Measurements from ENCODE around the gene EXTL2.
A peak's percentile ranks its signal among the peaks of the same experiment; 100 is the strongest.

The EXTL2 gene

DNA sequence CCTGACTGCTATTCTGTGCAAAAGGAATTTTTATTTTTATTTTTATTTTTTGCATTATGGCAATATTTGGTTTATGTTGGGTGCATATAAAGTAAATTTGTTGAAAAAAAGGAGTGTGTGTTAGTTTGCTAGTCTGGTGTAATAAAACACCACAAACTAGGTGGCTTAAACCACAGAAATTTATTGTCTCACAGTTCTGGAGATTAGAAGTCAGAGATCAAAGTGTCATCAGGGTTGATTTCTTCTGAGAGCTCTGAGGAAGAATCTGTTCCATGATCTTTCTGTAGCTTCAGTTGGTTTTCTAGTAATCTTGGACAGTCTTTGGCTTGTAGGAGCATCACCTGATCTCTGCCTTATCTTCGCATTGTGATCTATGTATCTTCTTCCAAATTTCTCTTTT lies 7.7 kb upstream of the EXTL2 start:
- TF ChIP-seq ARNTL (CRISPR knock-in tag; IDR thresholded peaks at IDR 0.05; ENCODE audit: borderline replicate concordance, low read depth): no peak
- no peak for TF ChIP-seq ISL1 (CRISPR knock-in tag; IDR thresholded peaks at IDR 0.05)
- no peak for TF ChIP-seq ESRRG (CRISPR knock-in tag; IDR thresholded peaks at IDR 0.05)
- TF ChIP-seq SNAI2 (CRISPR knock-in tag; IDR thresholded peaks at IDR 0.05): no peak
- TF ChIP-seq, protein P1, sequence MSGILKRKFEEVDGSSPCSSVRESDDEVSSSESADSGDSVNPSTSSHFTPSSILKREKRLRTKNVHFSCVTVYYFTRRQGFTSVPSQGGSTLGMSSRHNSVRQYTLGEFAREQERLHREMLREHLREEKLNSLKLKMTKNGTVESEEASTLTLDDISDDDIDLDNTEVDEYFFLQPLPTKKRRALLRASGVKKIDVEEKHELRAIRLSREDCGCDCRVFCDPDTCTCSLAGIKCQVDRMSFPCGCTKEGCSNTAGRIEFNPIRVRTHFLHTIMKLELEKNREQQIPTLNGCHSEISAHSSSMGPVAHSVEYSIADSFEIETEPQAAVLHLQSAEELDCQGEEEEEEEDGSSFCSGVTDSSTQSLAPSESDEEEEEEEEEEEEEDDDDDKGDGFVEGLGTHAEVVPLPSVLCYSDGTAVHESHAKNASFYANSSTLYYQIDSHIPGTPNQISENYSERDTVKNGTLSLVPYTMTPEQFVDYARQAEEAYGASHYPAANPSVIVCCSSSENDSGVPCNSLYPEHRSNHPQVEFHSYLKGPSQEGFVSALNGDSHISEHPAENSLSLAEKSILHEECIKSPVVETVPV (CRISPR knock-in tag; IDR thresholded peaks at IDR 0.05): no peak
- no peak for TF ChIP-seq ZNF8 (CRISPR knock-in tag; IDR thresholded peaks at IDR 0.05)
- no peak for TF ChIP-seq CSDC2 (CRISPR knock-in tag; IDR thresholded peaks at IDR 0.05)
- TF ChIP-seq ZFP3 (CRISPR knock-in tag; IDR thresholded peaks at IDR 0.05): no peak
- no peak for TF ChIP-seq ZNF565 (CRISPR knock-in tag; conservative IDR thresholded peaks at IDR 0.05; ENCODE audit: low read depth)
- no peak for TF ChIP-seq OSR1 (CRISPR knock-in tag; IDR thresholded peaks at IDR 0.05)
- no peak for TF ChIP-seq RARB (CRISPR knock-in tag; IDR thresholded peaks at IDR 0.05)
- ATAC-seq: no peak

- TF ChIP-seq ZFP3 (CRISPR knock-in tag; IDR thresholded peaks at IDR 0.05) (no peak), SNAI2 (CRISPR knock-in tag; IDR thresholded peaks at IDR 0.05) (no peak), POU6F1 (CRISPR knock-in tag; IDR thresholded peaks at IDR 0.05; ENCODE audit: borderline replicate concordance, low read depth) (no peak), ZNF565 (CRISPR knock-in tag; conservative IDR thresholded peaks at IDR 0.05; ENCODE audit: low read depth) (no peak), ARNTL (CRISPR knock-in tag; IDR thresholded peaks at IDR 0.05; ENCODE audit: borderline replicate concordance, low read depth) (no peak), TCF4 (CRISPR knock-in tag; IDR thresholded peaks at IDR 0.05; ENCODE audit: borderline replicate concordance) (no peak), ZFP30 (CRISPR knock-in tag; IDR thresholded peaks at IDR 0.05) (no peak), ZNF70 (CRISPR knock-in tag; IDR thresholded peaks at IDR 0.05) (no peak), BACH2 (CRISPR knock-in tag; IDR thresholded peaks at IDR 0.05; ENCODE audit: borderline replicate concordance) (no peak), PPARA (CRISPR knock-in tag; IDR thresholded peaks at IDR 0.05; ENCODE audit: borderline replicate concordance) (no peak), ZNF8 (CRISPR knock-in tag; IDR thresholded peaks at IDR 0.05) (no peak), TSHZ2 (CRISPR knock-in tag; IDR thresholded peaks at IDR 0.05) (no peak), CSDC2 (CRISPR knock-in tag; IDR thresholded peaks at IDR 0.05) (no peak)
- TF ChIP-seq, protein P1 (CRISPR knock-in tag; IDR thresholded peaks at IDR 0.05): no peak
- ATAC-seq: peak; percentile 37
Observed at GRCh38 chr1:100896481-100896982, 1.9 kb upstream of the EXTL2 start.

- peak; percentile 90 for ATAC-seq
- TF ChIP-seq, protein P1 (CRISPR knock-in tag; IDR thresholded peaks at IDR 0.05): no peak
- TF ChIP-seq ZFP30 (CRISPR knock-in tag; IDR thresholded peaks at IDR 0.05) (no peak), PPARA (CRISPR knock-in tag; IDR thresholded peaks at IDR 0.05; ENCODE audit: borderline replicate concordance) (no peak), PATZ1 (CRISPR knock-in tag; IDR thresholded peaks at IDR 0.05; ENCODE audit: borderline replicate concordance) (no peak), ISL1 (CRISPR knock-in tag; IDR thresholded peaks at IDR 0.05) (no peak), ZFP3 (CRISPR knock-in tag; IDR thresholded peaks at IDR 0.05) (no peak), ZNF565 (CRISPR knock-in tag; conservative IDR thresholded peaks at IDR 0.05; ENCODE audit: low read depth) (no peak), OSR1 (CRISPR knock-in tag; IDR thresholded peaks at IDR 0.05) (no peak), TSHZ2 (CRISPR knock-in tag; IDR thresholded peaks at IDR 0.05) (no peak), ESRRG (CRISPR knock-in tag; IDR thresholded peaks at IDR 0.05) (no peak), ZC3H10 (CRISPR knock-in tag; IDR thresholded peaks at IDR 0.05) (no peak), RARB (CRISPR knock-in tag; IDR thresholded peaks at IDR 0.05) (no peak), CSDC2 (CRISPR knock-in tag; IDR thresholded peaks at IDR 0.05) (no peak)
Observed at GRCh38 chr1:100895540-100896480, 1.2 kb upstream of the EXTL2 start, which contains the start of gene SLC30A7. Gene SLC30A7, plus strand, starts transcription at chr1:100896090. Its CDS starts 173 bp downstream, at chr1:100896263.

All from SK-N-SH treated with all-trans-retinoic acid at 6 μM for 48 hours (cell line).